Esophagus squamous epithelium (tissue), 4 donors: Measurements from ENCODE around the gene NCOA1.

ENCODE experiments used
- POLR2A ChIP-seq, 4 donors: fragments of 450-650 bp; IDR thresholded peaks; one replicate each; pipeline ENCODE4 v1.6.1; 2017; ENCODE audit warnings: antibody characterized with exemption in 4 of 4, mild to moderate bottlenecking in 4 of 4, moderate library complexity in 3 of 4
- TF ChIP-seq, protein P1 (sequence below), 6 experiments: fragments of 450-650 bp in 4 of 6; fragments of 200-600 bp in 2 of 6; sonication (generic) in 2 of 6; IDR thresholded peaks; one replicate each; pipeline ENCODE4 v1.5.1; 2016 to 2019; ENCODE audit warnings: antibody characterized with exemption in 6 of 6, mild to moderate bottlenecking in 4 of 6, moderate library complexity in 4 of 6

- no peak for TF ChIP-seq POLR2A (IDR thresholded peaks at IDR 0.05)
- TF ChIP-seq, protein P1, sequence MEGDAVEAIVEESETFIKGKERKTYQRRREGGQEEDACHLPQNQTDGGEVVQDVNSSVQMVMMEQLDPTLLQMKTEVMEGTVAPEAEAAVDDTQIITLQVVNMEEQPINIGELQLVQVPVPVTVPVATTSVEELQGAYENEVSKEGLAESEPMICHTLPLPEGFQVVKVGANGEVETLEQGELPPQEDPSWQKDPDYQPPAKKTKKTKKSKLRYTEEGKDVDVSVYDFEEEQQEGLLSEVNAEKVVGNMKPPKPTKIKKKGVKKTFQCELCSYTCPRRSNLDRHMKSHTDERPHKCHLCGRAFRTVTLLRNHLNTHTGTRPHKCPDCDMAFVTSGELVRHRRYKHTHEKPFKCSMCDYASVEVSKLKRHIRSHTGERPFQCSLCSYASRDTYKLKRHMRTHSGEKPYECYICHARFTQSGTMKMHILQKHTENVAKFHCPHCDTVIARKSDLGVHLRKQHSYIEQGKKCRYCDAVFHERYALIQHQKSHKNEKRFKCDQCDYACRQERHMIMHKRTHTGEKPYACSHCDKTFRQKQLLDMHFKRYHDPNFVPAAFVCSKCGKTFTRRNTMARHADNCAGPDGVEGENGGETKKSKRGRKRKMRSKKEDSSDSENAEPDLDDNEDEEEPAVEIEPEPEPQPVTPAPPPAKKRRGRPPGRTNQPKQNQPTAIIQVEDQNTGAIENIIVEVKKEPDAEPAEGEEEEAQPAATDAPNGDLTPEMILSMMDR (IDR thresholded peaks at IDR 0.05): no peak
Measured at GRCh38 chr2:24744356-24744755, 253.3 kb downstream of the NCOA1 start.
